GM19372 (cell line): ENCODE measurements around the gene SSU72.
"Not testable (repeated sequence)": the region's sequence is repeated elsewhere in the genome, so short reads cannot be mapped to it uniquely, and the experiment has no call there.

Source experiments
- ATAC-seq: cut with Tn5 transposase; IDR thresholded peaks from one replicate; pipeline ENCODE4 v1.9.1; 2021; ENCODE audit warnings: mild to moderate bottlenecking, low read depth, moderate library complexity; ENCODE audit not compliant: unreplicated experiment

Gene SSU72

DNA sequence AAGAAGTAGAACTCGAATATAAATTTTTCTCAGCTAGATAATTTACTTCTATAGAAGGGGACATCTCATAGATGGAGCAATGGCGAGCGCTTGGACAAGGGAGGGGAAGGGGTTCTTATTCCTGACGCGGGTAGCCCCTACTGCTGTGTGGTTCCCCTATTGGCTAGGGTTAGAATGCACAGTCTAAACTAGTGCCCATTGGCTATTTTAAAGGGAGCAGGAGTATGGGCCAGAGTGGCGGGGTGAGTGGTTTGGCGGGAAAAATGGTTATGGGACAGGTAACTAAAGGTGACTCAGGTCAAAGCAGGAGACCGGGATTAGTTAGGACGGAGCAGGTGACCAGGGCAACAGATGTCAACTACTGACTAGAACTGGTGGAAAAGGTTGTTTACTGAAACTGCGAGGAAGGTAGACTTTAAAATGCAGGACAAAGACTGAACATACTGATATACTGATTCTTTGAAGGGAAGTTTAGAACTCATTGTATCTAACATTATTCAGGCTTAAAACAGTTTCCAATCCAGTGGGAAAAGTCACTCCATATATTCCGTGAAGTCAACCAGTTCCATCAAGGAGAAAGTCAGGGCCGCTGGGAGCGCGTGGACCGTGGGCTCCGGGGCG lies 63.6 kb downstream of the SSU72 start:
- ATAC-seq, result no peak

DNA sequence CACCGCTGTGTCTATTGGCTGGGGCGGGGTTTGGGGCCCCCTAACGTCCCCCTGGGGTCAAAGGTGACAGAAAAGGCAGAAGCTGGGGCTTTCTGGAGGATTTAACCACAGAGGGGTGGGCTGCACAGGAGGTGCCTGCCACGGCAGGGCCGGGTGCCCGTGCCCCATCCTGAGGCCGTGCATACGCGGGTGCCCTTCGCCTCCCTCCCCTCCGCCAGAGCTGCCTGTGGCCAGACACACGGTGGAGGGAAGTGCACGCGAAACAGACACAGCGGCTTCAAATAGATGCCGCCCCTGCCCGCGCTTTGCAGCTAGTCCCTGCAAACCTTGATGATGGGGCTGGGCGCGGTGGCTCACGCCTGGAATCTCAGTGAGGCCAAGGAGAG lies 65.2 kb downstream of the SSU72 start:
- not testable (repeated sequence) for ATAC-seq

DNA sequence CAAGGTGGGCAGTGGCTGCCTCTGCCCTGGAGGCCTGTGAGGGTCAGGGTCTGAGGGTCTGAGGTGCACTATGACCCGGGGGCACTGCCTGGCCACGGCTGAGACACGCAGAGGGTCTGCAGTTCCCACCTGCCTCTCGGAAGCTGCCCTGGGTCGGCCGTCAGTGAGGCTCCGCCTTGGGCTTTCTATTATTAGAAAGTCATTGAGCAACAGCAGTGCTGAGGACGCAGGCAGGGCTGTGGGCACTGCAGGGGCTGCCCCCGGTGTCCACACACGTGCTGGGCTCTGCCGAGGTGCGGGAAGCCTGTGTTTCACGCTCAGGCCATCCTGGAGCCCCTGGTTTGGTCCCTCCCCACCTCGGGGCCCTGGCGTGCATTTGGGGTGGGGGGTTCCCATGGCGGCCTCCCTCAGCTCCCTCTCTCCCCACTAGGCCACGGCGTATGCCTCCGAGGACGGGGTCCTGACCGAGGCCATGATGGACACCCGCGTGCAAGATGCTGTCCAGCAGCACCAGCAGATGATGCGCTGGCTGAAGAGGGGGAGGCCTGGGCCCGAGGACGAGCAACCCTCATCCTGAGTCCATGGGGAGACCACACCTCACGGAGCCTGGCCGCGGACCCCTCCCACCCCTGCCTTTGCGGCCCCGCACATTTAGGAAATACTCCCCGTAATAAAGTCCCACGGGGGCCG lies 65.7 kb downstream of the SSU72 start:
- ATAC-seq, result not testable (repeated sequence)

DNA sequence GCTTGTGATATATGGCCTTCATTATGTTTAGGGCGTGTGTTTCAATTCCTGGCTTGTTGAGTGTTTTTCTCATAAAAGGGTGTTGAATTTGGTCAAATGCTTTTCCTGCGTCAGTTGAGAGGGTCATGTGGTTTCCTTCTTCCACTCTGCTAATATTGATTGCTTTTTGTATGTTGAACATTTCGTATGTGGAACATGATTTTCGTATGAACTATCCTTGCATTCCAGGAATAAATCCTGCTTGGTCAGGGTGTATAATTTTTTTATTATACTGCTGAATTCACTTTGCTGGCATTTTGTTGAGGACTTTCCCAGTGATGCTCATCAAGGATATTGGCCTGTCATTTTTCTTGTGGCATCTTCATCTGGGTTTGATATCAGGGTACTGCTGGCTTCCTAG lies 67.4 kb downstream of the SSU72 start:
- ATAC-seq, result no peak

DNA sequence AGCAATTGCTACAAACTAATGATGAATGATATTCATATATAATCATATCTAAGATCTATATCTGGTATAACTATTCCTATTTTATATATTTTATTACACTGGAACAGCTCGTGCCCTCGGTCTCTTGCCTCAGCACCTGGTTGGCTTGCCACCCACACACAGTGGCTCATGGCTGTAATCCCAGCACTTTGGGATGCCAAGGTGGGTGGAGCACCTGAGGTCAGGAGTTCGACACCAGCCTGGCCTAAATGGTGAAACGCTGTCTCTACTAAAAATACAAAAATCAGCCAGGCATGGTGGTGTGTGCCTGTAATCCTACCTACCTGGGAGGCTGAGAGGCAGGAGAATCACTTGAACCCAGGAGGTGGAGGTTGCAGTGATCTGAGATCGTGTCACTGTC lies 68.9 kb downstream of the SSU72 start:
- not testable (repeated sequence) for ATAC-seq

DNA sequence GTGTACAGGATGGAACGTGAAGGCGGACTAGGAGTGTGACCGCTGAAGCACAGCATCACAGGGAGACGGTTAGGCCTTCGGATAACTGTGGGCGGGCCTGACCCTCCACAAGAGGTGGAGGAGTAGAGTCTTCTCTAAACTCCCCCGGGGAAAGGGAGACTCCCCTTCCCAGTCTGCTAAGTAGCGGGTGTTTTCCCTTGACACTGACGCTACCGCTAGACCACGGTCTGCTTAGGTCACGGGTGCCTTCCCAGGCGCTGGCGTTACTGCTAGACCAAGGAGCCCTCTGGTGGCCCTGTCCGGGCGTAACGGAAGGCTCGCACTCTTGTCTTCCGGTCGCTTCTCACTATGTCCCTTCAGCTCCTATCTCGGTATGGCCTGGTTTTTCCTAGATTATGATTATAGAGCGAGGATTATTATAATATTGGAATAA lies 69.3 kb downstream of the SSU72 start:
- ATAC-seq, result not testable (repeated sequence)

DNA sequence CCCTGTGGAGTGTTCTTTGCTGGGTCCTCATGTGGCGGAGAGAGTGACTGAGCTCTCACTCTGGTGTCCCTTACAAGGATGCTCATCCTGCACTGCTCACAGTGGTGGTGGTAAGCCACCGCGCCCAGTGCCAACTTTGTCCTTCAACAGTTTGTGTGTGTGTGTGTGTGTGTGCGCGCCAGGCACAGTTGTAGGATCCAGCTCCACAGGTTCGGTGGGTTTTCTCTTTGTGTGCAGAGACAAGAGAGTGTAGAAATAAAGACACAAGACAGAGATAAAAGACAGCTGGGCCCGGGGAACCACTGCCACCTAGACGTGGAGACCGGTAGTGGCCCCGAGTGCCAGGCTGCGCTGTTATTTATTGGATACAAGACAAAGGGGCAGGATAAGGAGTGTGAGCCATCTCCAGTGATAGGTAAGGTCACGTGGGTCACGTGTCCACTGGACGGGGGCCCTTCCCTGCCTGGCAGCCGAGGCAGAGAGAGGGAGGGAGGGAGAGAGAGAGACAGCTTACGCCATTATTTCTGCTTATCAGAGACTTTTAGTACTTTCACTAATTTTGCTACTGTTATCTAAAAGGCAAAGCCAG lies 69.8 kb downstream of the SSU72 start:
- ATAC-seq, result not testable (repeated sequence)

DNA sequence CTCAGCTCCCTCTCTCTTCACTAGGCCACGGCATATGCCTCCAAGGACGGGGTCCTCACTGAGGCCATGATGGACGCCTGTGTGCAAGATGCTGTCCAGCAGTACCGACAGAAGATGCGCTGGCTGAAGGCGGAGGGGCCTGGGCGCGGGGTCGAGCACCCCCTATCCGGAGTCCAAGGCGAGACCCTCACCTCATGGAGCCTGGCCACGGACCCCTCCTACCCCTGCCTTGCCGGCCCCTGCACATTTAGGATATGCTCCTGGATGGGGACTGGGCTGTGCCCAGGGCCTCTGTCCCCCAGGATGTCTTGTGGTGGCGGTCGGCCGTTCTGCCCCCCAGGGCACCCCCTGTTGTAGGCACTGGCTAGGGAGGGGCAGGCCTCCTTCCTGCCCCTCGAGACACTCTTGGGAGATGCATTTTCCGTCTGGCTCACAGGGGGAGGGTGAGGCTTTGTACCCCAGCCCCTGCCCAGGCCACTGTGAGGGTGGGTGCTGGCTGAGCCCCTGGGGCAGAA lies 79.1 kb downstream of the SSU72 start:
- ATAC-seq, result not testable (repeated sequence)

DNA sequence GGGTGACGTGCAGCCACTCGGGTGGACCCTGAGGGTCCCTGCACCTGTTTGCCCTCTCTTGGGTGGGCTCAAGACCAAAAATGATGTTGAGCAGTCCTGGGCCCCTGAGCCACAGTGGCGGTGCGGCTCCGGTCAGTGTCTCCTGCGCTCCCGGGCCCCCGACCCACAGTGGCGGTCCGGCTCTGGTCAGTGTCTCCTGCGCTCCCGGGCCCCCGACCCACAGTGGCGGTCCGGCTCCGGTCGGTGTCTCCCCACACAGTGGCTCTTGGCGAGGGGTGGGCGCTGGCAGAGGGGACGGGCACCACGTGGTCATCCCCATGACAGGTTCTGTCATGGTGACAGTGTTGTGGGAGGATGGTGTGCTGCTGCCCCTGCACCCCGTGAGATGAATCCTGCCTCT lies 80.4 kb downstream of the SSU72 start:
- ATAC-seq, result not testable (repeated sequence)
